IMR-90 (cell line): Measurements from ENCODE around the gene TBX15. TPM values are rescaled to one million over a fixed set of nuclear protein-coding genes. Genes with fewer than 3 reads are reported as not detected.

Source experiments
- ATAC-seq: fragments of 200-7000 bp; cut with Tn5 transposase; 2 replicates; pipeline ENCODE4 v1.9.1; 2020; ENCODE audit warnings: low read depth, mild to moderate bottlenecking, moderate library complexity
- BruUV-seq: library from RNA; stranded (reverse); fragments of 400-500 nt; replicated peaks from 2 replicates; lab custom pipeline; 2021; lab: Mats Ljungman, UMichigan
- CTCF ChIA-PET: fragments of 300-600 bp; formaldehyde crosslinking; extraction: SDS; loops from one replicate; lab custom pipeline; 2021; ENCODE audit warnings: antibody characterized with exemption; lab: Yijun Ruan, JAX
- POLR2A ChIA-PET: fragments of 300-600 bp; sonication (Branson Sonifier 250); formaldehyde crosslinking; loops from one replicate; lab custom pipeline; 2022; ENCODE audit warnings: antibody characterized with exemption; ENCODE audit not compliant: unreplicated experiment; lab: Charles Lee
- DNase-seq: peaks from one replicate; pipeline ENCODE4 v3.0.0; 2013
- H2AFZ ChIP-seq: replicated peaks from 2 replicates; pipeline ENCODE3; 2013; ENCODE audit warnings: low read length, mild to moderate bottlenecking; ENCODE audit not compliant: poor library complexity
- H2AK5ac ChIP-seq: 2 replicates; pipeline ENCODE4 v1.6.1; 2013; ENCODE audit warnings: low read depth, low read length, inconsistent platforms
- H2AK9ac ChIP-seq: replicated peaks from 2 replicates; pipeline ENCODE3; 2013; ENCODE audit warnings: mild to moderate bottlenecking, low read depth, low read length, moderate library complexity; ENCODE audit not compliant: poor library complexity
- H2BK120ac ChIP-seq: 2 replicates; pipeline ENCODE4 v1.6.1; 2013; ENCODE audit warnings: low read depth, low read length, inconsistent platforms
- H2BK15ac ChIP-seq: 3 replicates; pipeline ENCODE4 v1.6.1; 2013; ENCODE audit warnings: low read depth, low read length, inconsistent platforms
- H2BK20ac ChIP-seq: 2 replicates; pipeline ENCODE4 v1.6.1; 2013; ENCODE audit warnings: low read depth, mild to moderate bottlenecking, inconsistent platforms, low read length, moderate library complexity
- H2BK5ac ChIP-seq: 2 replicates; pipeline ENCODE4 v1.6.1; 2013; ENCODE audit warnings: mild to moderate bottlenecking, low read depth, low read length, inconsistent platforms; ENCODE audit not compliant: poor library complexity, severe bottlenecking
- H3K14ac ChIP-seq: replicated peaks from 2 replicates; pipeline ENCODE4 v1.6.1; 2013; ENCODE audit warnings: low read depth, low read length, inconsistent platforms
- H3K18ac ChIP-seq: 2 replicates; pipeline ENCODE4 v1.6.1; 2013; ENCODE audit warnings: low read depth, low read length, control low read depth
- H3K23ac ChIP-seq: 2 replicates; pipeline ENCODE4 v1.6.1; 2013; ENCODE audit warnings: low read depth, low read length, inconsistent platforms
- H3K27ac ChIP-seq: 2 replicates; pipeline ENCODE4 v1.5.1; 2013; ENCODE audit warnings: mild to moderate bottlenecking, control low read depth, low read length; ENCODE audit not compliant: insufficient read depth
- H3K27me3 ChIP-seq: 2 replicates; pipeline ENCODE4 v1.6.1; 2013; ENCODE audit warnings: low read length; ENCODE audit not compliant: control insufficient read depth, insufficient read depth
- H3K36me3 ChIP-seq: 2 replicates; pipeline ENCODE4 v1.6.1; 2013; ENCODE audit warnings: low read length, mixed read lengths; ENCODE audit not compliant: control insufficient read depth, insufficient read depth
- H3K4ac ChIP-seq: 2 replicates; pipeline ENCODE4 v1.6.1; 2013; ENCODE audit warnings: low read depth, low read length, inconsistent platforms
- H3K4me1 ChIP-seq: 2 replicates; pipeline ENCODE4 v1.6.1; 2013; ENCODE audit warnings: low read length, mixed read lengths; ENCODE audit not compliant: control insufficient read depth, insufficient read depth
- H3K4me2 ChIP-seq: 2 replicates; pipeline ENCODE4 v1.6.1; 2013; ENCODE audit warnings: low read depth, mild to moderate bottlenecking, control low read depth, low read length, moderate library complexity
- H3K4me3 ChIP-seq: 2 replicates; pipeline ENCODE4 v1.5.1; 2013; ENCODE audit warnings: low read depth, mild to moderate bottlenecking, control low read depth, low read length, moderate library complexity; ENCODE audit not compliant: insufficient read depth
- H3K56ac ChIP-seq: 2 replicates; pipeline ENCODE4 v1.6.1; 2013; ENCODE audit warnings: low read length, inconsistent platforms; ENCODE audit not compliant: insufficient read depth; ENCODE audit errors: extremely low read depth
- H3K79me1 ChIP-seq, 2 experiments: 2 replicates each; pipeline ENCODE4 v1.6.1; 2013; ENCODE audit warnings: low read length in 2 of 2, inconsistent platforms in 1 of 2, low read depth in 1 of 2
- H3K9ac ChIP-seq: 2 replicates; pipeline ENCODE4 v1.6.1; 2013; ENCODE audit warnings: low read depth, low read length, control low read depth
- H3K9me1 ChIP-seq: 2 replicates; pipeline ENCODE4 v1.6.1; 2013; ENCODE audit warnings: low read length, inconsistent platforms; ENCODE audit not compliant: insufficient read depth
- H3K9me3 ChIP-seq: 2 replicates; pipeline ENCODE4 v1.6.1; 2013; ENCODE audit warnings: low read length; ENCODE audit not compliant: control insufficient read depth, insufficient read depth
- H4K20me1 ChIP-seq: 2 replicates; pipeline ENCODE4 v1.6.1; 2013; ENCODE audit warnings: low read length, inconsistent platforms; ENCODE audit not compliant: insufficient read depth
- H4K5ac ChIP-seq: 2 replicates; pipeline ENCODE4 v1.6.1; 2013; ENCODE audit warnings: mild to moderate bottlenecking, low read depth, low read length, control low read depth
- H4K8ac ChIP-seq, 2 experiments: 2 replicates each; pipeline ENCODE4 v1.6.1; 2013; ENCODE audit warnings: low read depth in 2 of 2, low read length in 2 of 2, control low read depth in 1 of 2, inconsistent platforms in 1 of 2
- H4K91ac ChIP-seq: 2 replicates; pipeline ENCODE4 v1.6.1; 2013; ENCODE audit warnings: low read depth, low read length, inconsistent platforms; ENCODE audit not compliant: insufficient read depth
- MAFK ChIP-seq: IDR thresholded peaks from 2 replicates; pipeline ENCODE4 v1.6.1; 2012; ENCODE audit warnings: low read depth, low read length, improper control_type of control experiment
- MAZ ChIP-seq: IDR thresholded peaks from 2 replicates; pipeline ENCODE4 v1.6.1; 2012; ENCODE audit warnings: low read depth, mild to moderate bottlenecking, low read length, improper control_type of control experiment, moderate library complexity, borderline replicate concordance
- MXI1 ChIP-seq: IDR thresholded peaks from 2 replicates; pipeline ENCODE4 v1.6.1; 2012; ENCODE audit warnings: low read depth, mild to moderate bottlenecking, low read length, moderate library complexity, borderline replicate concordance
- RAD21 ChIP-seq: IDR thresholded peaks from 2 replicates; pipeline ENCODE4 v1.6.1; 2012; ENCODE audit warnings: low read length, improper control_type of control experiment
- RFX5 ChIP-seq: IDR thresholded peaks from 2 replicates; pipeline ENCODE4 v1.8.0; 2012; ENCODE audit warnings: low read depth, mild to moderate bottlenecking, low read length, moderate library complexity
- WGBS, 2 experiments: methylation state at CpG; one replicate each; pipeline versions ENCODE4 v1.1.5 to v1.1.7; 2013; ENCODE audit warnings: missing lambda C conversion rate in 2 of 2; ENCODE audit not compliant: insufficient read length in 1 of 2; ENCODE audit errors: extremely low coverage in 2 of 2; 5-methylcytosine and 5-hydroxymethylcytosine counted together
- dilution Hi-C: fragments of 300-500 bp; cut with HindIII; formaldehyde crosslinking; loops from one replicate; pipeline ENCODE4 v1.14.3; 2018; ENCODE audit warnings: low sequenced_read_pairs; ENCODE audit not compliant: unreplicated experiment
- in situ Hi-C: fragments of 300-500 bp; cut with MboI; formaldehyde crosslinking; loops from 3 replicates; pipeline ENCODE4 v1.14.3; 2019; ENCODE audit warnings: low sequenced_read_pairs, inconsistent platforms, mixed read lengths
- intact Hi-C: fragments of 100-400 bp; cut with micrococcal nuclease; formaldehyde crosslinking; loops from 2 replicates; pipeline ENCODE4 v1.10.0; 2022
- polyA plus RNA-seq, 3 experiments: library from polyadenylated mRNA; depleted of rRNA; stranded (reverse); fragments of >200 nt; gene quantifications; 2 replicates each; pipeline ENCODE4 v1.2.3, GENCODE V29; 2012; ENCODE audit warnings: low replicate concordance in 1 of 3
- total RNA-seq: library from RNA; depleted of rRNA; stranded (reverse); fragments of >200 nt; gene quantifications from 2 replicates; pipeline ENCODE4 v1.2.3, GENCODE V29; 2012

Gene TBX15
- total and polyA plus RNA-seq, 2 of the 4 experiments (the other 2 are of a cell fraction), result not detected

GRCh38 chr1:119015547-119015946, 27.4 kb upstream of the TBX15 start:
- no peak overlapping the region for H3K4ac ChIP-seq
- H3K4me1 ChIP-seq, result no peaks in the 10 kb centered on the region
- TF ChIP-seq MAZ (no peak), MXI1 (no peak), RFX5 (no peak), MAFK (no peak), RAD21 (no peak)
- H3K27me3 ChIP-seq, result peaks cover 3% of the 10 kb centered on the region; the same call in 1 of the 2 replicates
- H2AK9ac ChIP-seq, result no peak overlapping the region
- no peak overlapping the region for H2BK120ac ChIP-seq
- no peaks in the 10 kb centered on the region for H3K9me1 ChIP-seq
- H2AFZ ChIP-seq, result no peak overlapping the region
- no peak overlapping the region for H3K9ac ChIP-seq
- no peak for DNase-seq
- no peak overlapping the region for H2AK5ac ChIP-seq
- H3K18ac ChIP-seq, result no peak overlapping the region
- intact Hi-C loops (no loop called here), dilution Hi-C loops (no loop called here), in situ Hi-C loops (no loop called here)
- no peak overlapping the region for H3K56ac ChIP-seq
- H4K20me1 ChIP-seq, result no peaks in the 10 kb centered on the region
- no peak overlapping the region for H2BK15ac ChIP-seq
- H2BK5ac ChIP-seq, result no peak overlapping the region
- H3K14ac ChIP-seq, result no peak overlapping the region
- BruUV-seq, result no TSS peak
- H3K9me3 ChIP-seq, result no peaks in the 10 kb centered on the region
- no peaks in the 10 kb centered on the region for H3K79me1 ChIP-seq
- POLR2A ChIA-PET, result no interaction called here
- H3K4me2 ChIP-seq, result no peak overlapping the region
- H3K4me3 ChIP-seq, result no peak overlapping the region
- ATAC-seq, result no peak
- H2BK20ac ChIP-seq, result no peak overlapping the region
- H3K23ac ChIP-seq, result no peak overlapping the region
- H3K36me3 ChIP-seq, result no peaks in the 10 kb centered on the region
- H4K5ac ChIP-seq, result no peak overlapping the region
- CTCF ChIA-PET, result no interaction called here
- no peak overlapping the region for H4K8ac ChIP-seq
- no peak overlapping the region for H3K27ac ChIP-seq
- H4K91ac ChIP-seq, result no peak overlapping the region
- WGBS, 2 experiments, result no CpG with 5 or more reads among the region's 2 CpGs
